ENCODE data around the gene HIPK4. TPM values are rescaled to one million over a fixed set of nuclear protein-coding genes. Genes with fewer than 3 reads are reported as not detected.

HIPK4 gene
- total and polyA plus RNA-seq, 4 donors: 0.02 to 0.17 TPM; not detected in 2

DNA sequence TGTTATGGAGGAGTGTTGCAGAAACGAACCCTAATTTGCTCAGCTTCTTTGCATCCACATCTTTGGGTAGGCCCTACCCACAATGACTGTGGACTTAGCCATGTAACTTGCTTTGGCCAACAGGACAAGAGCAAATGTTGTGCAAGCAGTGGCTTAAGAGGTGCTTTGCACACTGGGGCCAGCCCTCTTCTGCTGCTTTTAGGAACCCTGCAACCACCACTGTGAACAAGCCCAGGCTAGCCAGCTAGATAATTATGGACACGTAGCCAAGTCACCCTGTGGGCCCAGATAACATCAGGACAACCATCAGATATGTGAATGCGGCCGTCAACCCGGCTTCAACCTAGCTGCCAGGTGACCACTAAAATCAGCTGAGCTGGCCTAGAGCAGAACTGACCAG, 58.9 kb downstream of the HIPK4 start:
- H3K9ac ChIP-seq (ENCODE audit: low read depth in 1 of 2, low read length in 2 of 2): no peak overlapping the region
- TF ChIP-seq, protein P1, sequence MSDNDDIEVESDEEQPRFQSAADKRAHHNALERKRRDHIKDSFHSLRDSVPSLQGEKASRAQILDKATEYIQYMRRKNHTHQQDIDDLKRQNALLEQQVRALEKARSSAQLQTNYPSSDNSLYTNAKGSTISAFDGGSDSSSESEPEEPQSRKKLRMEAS (IDR thresholded peaks at IDR 0.05): no peak
- no peak for TF ChIP-seq TAF1 (conservative IDR thresholded peaks at IDR 0.05)
- no peak for TF ChIP-seq RAD21 (IDR thresholded peaks at IDR 0.05)
- TF ChIP-seq, protein P2, sequence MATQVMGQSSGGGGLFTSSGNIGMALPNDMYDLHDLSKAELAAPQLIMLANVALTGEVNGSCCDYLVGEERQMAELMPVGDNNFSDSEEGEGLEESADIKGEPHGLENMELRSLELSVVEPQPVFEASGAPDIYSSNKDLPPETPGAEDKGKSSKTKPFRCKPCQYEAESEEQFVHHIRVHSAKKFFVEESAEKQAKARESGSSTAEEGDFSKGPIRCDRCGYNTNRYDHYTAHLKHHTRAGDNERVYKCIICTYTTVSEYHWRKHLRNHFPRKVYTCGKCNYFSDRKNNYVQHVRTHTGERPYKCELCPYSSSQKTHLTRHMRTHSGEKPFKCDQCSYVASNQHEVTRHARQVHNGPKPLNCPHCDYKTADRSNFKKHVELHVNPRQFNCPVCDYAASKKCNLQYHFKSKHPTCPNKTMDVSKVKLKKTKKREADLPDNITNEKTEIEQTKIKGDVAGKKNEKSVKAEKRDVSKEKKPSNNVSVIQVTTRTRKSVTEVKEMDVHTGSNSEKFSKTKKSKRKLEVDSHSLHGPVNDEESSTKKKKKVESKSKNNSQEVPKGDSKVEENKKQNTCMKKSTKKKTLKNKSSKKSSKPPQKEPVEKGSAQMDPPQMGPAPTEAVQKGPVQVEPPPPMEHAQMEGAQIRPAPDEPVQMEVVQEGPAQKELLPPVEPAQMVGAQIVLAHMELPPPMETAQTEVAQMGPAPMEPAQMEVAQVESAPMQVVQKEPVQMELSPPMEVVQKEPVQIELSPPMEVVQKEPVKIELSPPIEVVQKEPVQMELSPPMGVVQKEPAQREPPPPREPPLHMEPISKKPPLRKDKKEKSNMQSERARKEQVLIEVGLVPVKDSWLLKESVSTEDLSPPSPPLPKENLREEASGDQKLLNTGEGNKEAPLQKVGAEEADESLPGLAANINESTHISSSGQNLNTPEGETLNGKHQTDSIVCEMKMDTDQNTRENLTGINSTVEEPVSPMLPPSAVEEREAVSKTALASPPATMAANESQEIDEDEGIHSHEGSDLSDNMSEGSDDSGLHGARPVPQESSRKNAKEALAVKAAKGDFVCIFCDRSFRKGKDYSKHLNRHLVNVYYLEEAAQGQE (IDR thresholded peaks at IDR 0.05): no peak
- TF ChIP-seq FOXA2 (IDR thresholded peaks at IDR 0.05): no peak
- TF ChIP-seq CTCF (IDR thresholded peaks at IDR 0.05; ENCODE audit: low read depth, low read length, missing input control): no peak
- no peak for TF ChIP-seq EGR1 (IDR thresholded peaks at IDR 0.05; ENCODE audit: low read depth in 2 of 2)
- no peak for TF ChIP-seq YY1 (IDR thresholded peaks at IDR 0.05)
- TF ChIP-seq NR2F2 (IDR thresholded peaks at IDR 0.05): no peak
- no peak for TF ChIP-seq SP1 (IDR thresholded peaks at IDR 0.05)
- TF ChIP-seq JUND (IDR thresholded peaks at IDR 0.05): no peak
- peaks cover 11 to 62% (median 21%) of the 10 kb centered on the region in 4 donors for H3K36me3 ChIP-seq (ENCODE audit: control insufficient read depth in 4 of 4, insufficient read depth in 3 of 4, low read depth in 1 of 4, low read length in 3 of 4)
- H3K27me3 ChIP-seq (ENCODE audit: control insufficient read depth in 4 of 4, insufficient read depth in 4 of 4, low read length in 3 of 4): no peaks in the 10 kb centered on the region
- DNase-seq (ENCODE audit: low spot score): no peak
- no peaks in the 10 kb centered on the region for H3K4me1 ChIP-seq (ENCODE audit: control insufficient read depth in 4 of 4, insufficient read depth in 4 of 4, low read length in 3 of 4)
- no peak overlapping the region for H3K4me3 ChIP-seq (ENCODE audit: low read depth in 1 of 3, low read length in 3 of 3)
- H3K27ac ChIP-seq (ENCODE audit: low read depth in 1 of 2, low read length in 2 of 2): no peak overlapping the region
- 85% methylated on average over 5 of the region's 5 CpGs for WGBS
- no peaks in the 10 kb centered on the region for H3K9me3 ChIP-seq (ENCODE audit: control insufficient read depth in 4 of 4, low read length in 3 of 4)

Small RNAs within 50 kb of the gene (small RNA-seq; reads per million reads assigned to genes)
- not detected for gene MIR6796
- gene RF00019: not detected

Other genes with a start within 250 kb of the HIPK4 start
- gene MAP3K10, start 198.8 kb downstream of the HIPK4 start, total RNA-seq: 1 to 10 TPM in 1 of 2 donors, under 1 TPM in 1; 0.65 to 3.9 TPM
- 1 to 10 TPM in 1 of 2 donors, under 1 TPM in 1; 0.92 to 3.2 TPM for gene MAP3K10, start 198.8 kb downstream of the HIPK4 start, polyA plus RNA-seq
- gene TTC9B, start 171.8 kb downstream of the HIPK4 start, total RNA-seq: not detected
- under 1 TPM in 1 of 2 donors, not detected in 1; 0.14 TPM for gene TTC9B, start 171.8 kb downstream of the HIPK4 start, polyA plus RNA-seq
- 1 to 10 TPM in 1 of 2 donors, under 1 TPM in 1; 0.84 to 2.5 TPM for gene CCNP, start 163.5 kb downstream of the HIPK4 start, total RNA-seq
- 1 to 10 TPM; 1.2 to 3.7 TPM for gene CCNP, start 163.5 kb downstream of the HIPK4 start, polyA plus RNA-seq
- 100 to 1,000 TPM in 1 of 2 donors, 10 to 100 TPM in 1; 49.6 to 110 TPM for gene AKT2, start 104.8 kb downstream of the HIPK4 start, total RNA-seq
- gene AKT2, start 104.8 kb downstream of the HIPK4 start, polyA plus RNA-seq: 10 to 100 TPM; 23.2 to 71.3 TPM
- gene C19orf47, start 41.8 kb downstream of the HIPK4 start, total RNA-seq: 1 to 10 TPM; 3.9 to 4.3 TPM
- 1 to 10 TPM; 5.7 to 6.0 TPM for gene C19orf47, start 41.8 kb downstream of the HIPK4 start, polyA plus RNA-seq
- gene PLD3, start 41.5 kb downstream of the HIPK4 start, total RNA-seq: 100 to 1,000 TPM in 1 of 2 donors, 10 to 100 TPM in 1; 88.9 to 122 TPM
- gene PLD3, start 41.5 kb downstream of the HIPK4 start, polyA plus RNA-seq: 100 to 1,000 TPM in 1 of 2 donors, 10 to 100 TPM in 1; 56.0 to 125 TPM
- gene PRX, start 23.2 kb upstream of the HIPK4 start, total RNA-seq: 1 to 10 TPM in 1 of 2 donors, under 1 TPM in 1; 0.56 to 1.0 TPM
- gene PRX, start 23.2 kb upstream of the HIPK4 start, polyA plus RNA-seq: under 1 TPM; 0.03 to 0.47 TPM
- gene SERTAD1, start 35.8 kb upstream of the HIPK4 start, total RNA-seq: 1 to 10 TPM; 3.7 to 6.0 TPM
- 1 to 10 TPM; 3.6 to 6.8 TPM for gene SERTAD1, start 35.8 kb upstream of the HIPK4 start, polyA plus RNA-seq
- 1 to 10 TPM; 6.9 to 7.0 TPM for gene SERTAD3, start 54.2 kb upstream of the HIPK4 start, total RNA-seq
- 1 to 10 TPM; 6.1 to 8.9 TPM for gene SERTAD3, start 54.2 kb upstream of the HIPK4 start, polyA plus RNA-seq
- gene BLVRB, start 75.6 kb upstream of the HIPK4 start, total RNA-seq: 1,000 to 10,000 TPM in 1 of 2 donors, 100 to 1,000 TPM in 1; 132 to 1,243 TPM
- gene BLVRB, start 75.6 kb upstream of the HIPK4 start, polyA plus RNA-seq: 100 to 1,000 TPM; 192 to 312 TPM
- gene SPTBN4, start 76.8 kb upstream of the HIPK4 start, total RNA-seq: 1 to 10 TPM in 1 of 2 donors, under 1 TPM in 1; 0.84 to 1.1 TPM
- gene SPTBN4, start 76.8 kb upstream of the HIPK4 start, polyA plus RNA-seq: under 1 TPM; 0.13 to 0.40 TPM
- gene SHKBP1, start 186.7 kb upstream of the HIPK4 start, total RNA-seq: 10 to 100 TPM; 10.1 to 11.0 TPM
- gene SHKBP1, start 186.7 kb upstream of the HIPK4 start, polyA plus RNA-seq: 10 to 100 TPM; 19.8 to 22.9 TPM
- gene LTBP4, start 211.2 kb upstream of the HIPK4 start, total RNA-seq: 10 to 100 TPM; 14.0 to 21.6 TPM
- gene LTBP4, start 211.2 kb upstream of the HIPK4 start, polyA plus RNA-seq: 10 to 100 TPM in 1 of 2 donors, 1 to 10 TPM in 1; 9.6 to 28.7 TPM

Measured in liver (tissue), 10 donors.